ENCODE results near the gene ATG101. TPM values are rescaled to one million over a fixed set of nuclear protein-coding genes. Genes with fewer than 3 reads are reported as not detected.

ATG101 gene
- total RNA-seq, 1 donor from 2014 or later: 66.2 TPM

DNA sequence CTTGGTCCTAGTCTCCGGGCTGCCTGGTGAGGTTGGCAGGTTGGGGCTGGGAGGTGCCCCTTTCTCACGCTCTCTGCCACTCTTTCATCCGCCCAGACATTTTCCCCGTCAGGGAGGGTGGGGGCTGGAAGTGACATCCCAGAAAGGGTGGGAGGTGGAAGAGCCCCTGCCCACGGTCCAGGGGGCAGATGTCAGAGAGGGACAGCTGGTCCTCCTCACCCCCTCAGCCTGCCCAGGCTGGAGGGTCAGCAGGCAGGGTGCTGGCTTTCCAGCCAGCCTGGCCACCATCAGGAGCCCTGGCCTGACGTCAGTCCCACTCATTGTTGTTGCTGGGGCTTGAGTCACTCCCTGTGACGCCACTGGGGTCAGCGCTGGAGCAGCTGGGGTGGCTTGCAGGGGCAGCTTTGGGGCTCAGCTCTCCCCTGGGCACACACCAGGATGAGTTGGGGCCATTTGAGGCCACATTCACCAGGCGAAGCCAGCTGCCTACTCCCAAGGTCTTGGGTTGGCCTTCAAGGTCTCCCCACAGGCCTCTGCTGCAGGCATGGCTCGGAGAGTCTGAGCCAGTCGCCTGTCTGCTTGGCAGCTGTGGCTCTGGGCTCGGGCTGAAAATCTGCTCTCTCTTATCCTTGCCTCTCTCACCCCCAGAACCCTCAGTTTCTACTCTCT lies 5.7 kb upstream of the ATG101 start:
- TF ChIP-seq, protein P1, sequence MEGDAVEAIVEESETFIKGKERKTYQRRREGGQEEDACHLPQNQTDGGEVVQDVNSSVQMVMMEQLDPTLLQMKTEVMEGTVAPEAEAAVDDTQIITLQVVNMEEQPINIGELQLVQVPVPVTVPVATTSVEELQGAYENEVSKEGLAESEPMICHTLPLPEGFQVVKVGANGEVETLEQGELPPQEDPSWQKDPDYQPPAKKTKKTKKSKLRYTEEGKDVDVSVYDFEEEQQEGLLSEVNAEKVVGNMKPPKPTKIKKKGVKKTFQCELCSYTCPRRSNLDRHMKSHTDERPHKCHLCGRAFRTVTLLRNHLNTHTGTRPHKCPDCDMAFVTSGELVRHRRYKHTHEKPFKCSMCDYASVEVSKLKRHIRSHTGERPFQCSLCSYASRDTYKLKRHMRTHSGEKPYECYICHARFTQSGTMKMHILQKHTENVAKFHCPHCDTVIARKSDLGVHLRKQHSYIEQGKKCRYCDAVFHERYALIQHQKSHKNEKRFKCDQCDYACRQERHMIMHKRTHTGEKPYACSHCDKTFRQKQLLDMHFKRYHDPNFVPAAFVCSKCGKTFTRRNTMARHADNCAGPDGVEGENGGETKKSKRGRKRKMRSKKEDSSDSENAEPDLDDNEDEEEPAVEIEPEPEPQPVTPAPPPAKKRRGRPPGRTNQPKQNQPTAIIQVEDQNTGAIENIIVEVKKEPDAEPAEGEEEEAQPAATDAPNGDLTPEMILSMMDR (conservative IDR thresholded peaks at IDR 0.05; ENCODE audit: low read depth, low read length): no peak
- no peak for DNase-seq (ENCODE audit: low read depth)

DNA sequence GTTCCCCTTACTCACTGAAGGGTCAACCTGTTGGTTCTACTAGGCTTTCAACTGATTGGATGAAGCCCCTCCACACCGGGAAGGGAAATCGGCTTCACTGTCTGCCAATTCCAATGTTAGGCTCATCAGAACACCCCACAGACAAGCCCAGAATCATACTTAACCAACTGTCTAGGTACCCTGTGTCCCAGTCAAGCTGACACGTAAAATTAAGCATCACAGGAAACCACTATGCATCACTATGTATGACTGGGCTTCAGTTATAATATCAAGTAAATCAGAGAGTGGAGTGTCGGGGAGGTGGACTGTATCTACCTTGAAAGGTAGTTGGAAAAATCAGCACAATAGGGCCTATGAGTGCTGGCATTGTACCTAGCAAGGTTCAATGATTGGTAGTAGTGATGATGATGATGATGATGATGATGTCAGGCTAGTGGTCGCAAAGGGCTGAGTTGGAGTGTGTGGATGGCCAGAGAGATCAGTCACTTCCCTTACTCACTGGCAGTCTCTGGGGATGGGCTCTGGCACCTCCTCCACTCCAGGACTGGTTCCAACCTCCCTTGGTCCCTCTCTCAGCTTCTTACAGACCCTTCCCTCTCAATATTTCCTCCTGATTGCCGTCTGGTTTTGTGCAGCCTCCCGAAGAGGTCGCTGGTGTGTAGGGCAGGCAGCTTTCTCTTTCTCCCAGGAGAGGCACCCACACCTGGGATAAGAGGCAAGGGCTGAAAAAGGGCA lies 3.3 kb upstream of the ATG101 start:
- no peak for DNase-seq (ENCODE audit: low read depth)
- no peak overlapping the region for H3K4me3 ChIP-seq (ENCODE audit: low read depth, low read length)
- TF ChIP-seq, protein P1 (conservative IDR thresholded peaks at IDR 0.05; ENCODE audit: low read depth, low read length): no peak

More for the DNA sequence above, 5.7 kb upstream of the ATG101 start:
- H3K4me3 ChIP-seq (ENCODE audit: low read depth, low read length): no peak overlapping the region

DNA sequence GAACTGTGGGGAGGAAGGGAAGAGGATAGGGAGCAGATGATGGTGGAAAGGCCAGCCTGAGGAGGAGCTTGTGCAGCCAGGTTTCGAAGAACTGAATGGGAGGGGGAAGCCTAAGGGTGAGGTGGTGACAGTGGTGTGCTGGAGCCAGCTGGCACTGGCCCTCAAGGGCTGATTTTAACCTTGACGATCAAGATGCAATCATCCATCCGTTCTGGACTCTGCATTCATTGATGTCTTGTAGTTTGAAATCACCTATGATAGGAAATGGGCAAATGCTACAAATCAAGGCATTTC lies 2.8 kb upstream of the ATG101 start:
- H3K4me3 ChIP-seq (ENCODE audit: low read depth, low read length): no peak overlapping the region
- TF ChIP-seq, protein P1 (conservative IDR thresholded peaks at IDR 0.05; ENCODE audit: low read depth, low read length): no peak
- DNase-seq (ENCODE audit: low read depth): no peak

DNA sequence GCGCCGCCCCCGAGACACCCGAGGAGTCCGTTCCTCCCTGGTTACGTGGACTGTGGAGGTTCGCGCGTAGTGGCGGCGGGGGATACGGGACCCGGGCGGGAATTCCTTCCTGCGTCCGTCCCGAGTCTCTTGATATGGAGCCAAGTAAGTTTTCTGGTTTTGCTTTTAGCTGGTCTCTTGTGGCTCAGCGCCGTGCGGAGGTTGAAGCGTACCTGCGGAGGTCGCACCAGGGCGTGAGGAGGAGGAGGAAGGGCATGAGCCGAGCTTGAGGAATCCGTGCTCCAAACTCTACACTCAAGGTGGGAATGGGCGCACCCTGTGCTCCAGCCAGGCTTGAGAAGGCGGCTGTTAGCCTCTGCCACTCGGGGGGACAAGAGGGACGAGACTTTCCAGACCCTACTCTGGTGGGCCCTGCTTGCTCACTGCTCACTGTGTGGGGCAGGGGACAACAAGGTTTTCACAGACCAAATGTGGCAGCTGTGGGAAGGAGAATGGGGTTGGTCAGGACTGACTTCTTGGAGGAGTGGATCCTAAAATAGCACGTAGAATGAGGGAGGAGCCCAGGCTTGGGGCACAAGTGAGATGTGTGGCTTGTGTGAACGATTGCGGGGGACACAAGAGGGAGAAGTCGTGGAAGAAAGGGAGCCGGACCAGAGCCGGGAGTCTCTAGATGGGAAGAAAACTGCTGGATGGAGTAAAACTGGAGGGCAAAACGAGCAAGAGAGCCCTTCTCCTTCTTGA lies 577 bp downstream of the ATG101 start:
- TF ChIP-seq, protein P1 (conservative IDR thresholded peaks at IDR 0.05; ENCODE audit: low read depth, low read length): no peak
- peak overlapping the region; percentile 88 for H3K4me3 ChIP-seq (ENCODE audit: low read depth, low read length)
- DNase-seq (ENCODE audit: low read depth): no peak

DNA sequence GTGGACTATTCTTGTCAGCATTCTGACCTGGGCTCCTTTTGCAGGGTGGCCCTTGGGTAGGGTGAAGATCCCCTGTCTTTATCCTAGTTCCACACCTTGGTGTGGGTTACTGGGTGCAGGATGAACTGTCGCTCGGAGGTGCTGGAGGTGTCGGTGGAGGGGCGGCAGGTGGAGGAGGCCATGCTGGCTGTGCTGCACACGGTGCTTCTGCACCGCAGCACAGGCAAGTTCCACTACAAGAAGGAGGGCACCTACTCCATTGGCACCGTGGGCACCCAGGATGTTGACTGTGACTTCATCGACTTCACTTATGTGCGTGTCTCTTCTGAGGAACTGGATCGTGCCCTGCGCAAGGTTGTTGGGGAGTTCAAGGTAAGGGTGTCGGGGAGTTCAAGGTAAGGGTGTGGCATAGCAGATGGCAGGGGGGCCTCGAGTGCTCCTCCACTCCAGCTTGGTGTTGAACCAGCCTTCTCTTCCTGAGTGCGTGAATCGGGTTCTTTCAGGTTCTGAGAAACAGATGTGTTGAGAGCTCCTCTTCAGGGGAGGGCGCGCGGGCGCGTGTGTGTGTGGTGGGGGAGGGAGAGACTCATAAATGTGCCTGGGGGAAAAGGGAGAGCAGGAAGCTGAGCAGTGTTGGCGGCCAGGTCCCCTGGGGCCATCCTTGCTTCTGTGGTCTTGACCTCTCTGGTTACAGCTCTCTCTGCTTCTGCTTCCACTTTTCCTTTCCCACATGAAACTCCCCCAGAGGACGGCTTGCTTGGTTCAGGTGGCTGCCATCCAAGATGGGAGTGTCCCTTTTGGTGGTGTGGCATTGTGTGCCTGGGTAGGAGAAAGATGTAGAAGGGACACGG lies 4.0 kb downstream of the ATG101 start:
- H3K4me3 ChIP-seq (ENCODE audit: low read depth, low read length): no peak overlapping the region
- TF ChIP-seq, protein P1 (conservative IDR thresholded peaks at IDR 0.05; ENCODE audit: low read depth, low read length): no peak
- DNase-seq (ENCODE audit: low read depth): no peak

DNA sequence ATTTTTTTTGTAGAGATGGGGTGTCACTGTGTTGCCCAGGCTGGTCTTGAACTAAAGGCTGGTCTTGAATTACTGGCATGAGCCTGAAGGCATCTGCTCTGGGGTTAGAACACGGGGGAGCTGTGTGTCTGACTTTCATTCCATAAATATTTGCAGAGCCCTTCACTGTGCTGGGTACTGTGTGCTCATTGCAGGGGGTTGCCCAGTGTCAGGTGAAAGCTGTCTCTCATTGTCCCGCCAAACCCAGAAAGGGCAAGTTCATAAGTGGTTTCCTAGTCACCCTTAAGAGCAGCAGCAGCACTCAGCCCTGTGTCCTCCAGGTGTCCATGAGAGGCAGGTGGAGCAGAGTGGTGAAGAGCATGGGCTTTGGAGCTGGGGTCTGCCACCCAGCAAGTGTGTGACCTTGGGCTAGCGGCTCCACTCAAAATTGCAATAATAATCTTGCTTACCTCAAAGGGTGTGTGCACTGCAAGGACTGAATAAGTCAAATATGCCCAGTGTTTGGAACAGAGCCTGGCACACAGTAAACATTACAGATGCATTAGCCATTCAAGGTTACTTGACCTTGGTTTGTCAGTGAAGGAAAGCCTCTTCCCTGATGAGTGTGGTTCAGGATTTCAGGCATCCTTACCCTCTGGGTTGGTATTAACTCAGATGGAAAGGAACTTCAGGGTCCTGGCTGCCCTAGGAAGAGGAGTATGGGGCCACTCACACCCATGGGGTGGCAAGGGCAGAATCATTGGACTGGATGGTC lies 5.4 kb downstream of the ATG101 start:
- H3K4me3 ChIP-seq (ENCODE audit: low read depth, low read length): no peak overlapping the region
- TF ChIP-seq, protein P1 (conservative IDR thresholded peaks at IDR 0.05; ENCODE audit: low read depth, low read length): no peak
- no peak for DNase-seq (ENCODE audit: low read depth)
